ENCODE data around the gene RUNX2.

DNA sequence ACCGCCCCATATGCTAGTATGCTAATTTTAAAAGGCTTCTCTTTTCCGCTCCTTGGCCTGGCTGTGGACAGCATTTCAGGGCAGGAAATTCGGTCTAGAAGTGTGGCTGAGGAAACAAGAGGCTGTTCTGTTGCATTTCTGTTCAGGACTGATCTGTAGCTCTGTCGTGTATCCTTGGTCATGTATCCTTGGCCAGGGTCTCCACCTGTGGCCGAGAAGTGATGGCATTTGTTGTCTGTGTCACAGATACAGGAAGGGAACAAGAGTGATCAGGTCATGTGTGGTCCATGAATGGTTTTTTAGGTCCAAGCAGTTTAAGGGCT, 350.1 kb downstream of the RUNX2 start:
- TF ChIP-seq POLR2A (IDR thresholded peaks at IDR 0.05): no peak
- TF ChIP-seq, protein P1, sequence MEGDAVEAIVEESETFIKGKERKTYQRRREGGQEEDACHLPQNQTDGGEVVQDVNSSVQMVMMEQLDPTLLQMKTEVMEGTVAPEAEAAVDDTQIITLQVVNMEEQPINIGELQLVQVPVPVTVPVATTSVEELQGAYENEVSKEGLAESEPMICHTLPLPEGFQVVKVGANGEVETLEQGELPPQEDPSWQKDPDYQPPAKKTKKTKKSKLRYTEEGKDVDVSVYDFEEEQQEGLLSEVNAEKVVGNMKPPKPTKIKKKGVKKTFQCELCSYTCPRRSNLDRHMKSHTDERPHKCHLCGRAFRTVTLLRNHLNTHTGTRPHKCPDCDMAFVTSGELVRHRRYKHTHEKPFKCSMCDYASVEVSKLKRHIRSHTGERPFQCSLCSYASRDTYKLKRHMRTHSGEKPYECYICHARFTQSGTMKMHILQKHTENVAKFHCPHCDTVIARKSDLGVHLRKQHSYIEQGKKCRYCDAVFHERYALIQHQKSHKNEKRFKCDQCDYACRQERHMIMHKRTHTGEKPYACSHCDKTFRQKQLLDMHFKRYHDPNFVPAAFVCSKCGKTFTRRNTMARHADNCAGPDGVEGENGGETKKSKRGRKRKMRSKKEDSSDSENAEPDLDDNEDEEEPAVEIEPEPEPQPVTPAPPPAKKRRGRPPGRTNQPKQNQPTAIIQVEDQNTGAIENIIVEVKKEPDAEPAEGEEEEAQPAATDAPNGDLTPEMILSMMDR (IDR thresholded peaks at IDR 0.05): no peak

All from testis (tissue), 2 donors.